Fibroblast of lung (primary cell): ENCODE measurements around the gene AFF2. TPM values are rescaled to one million over a fixed set of nuclear protein-coding genes. Genes with fewer than 3 reads are reported as not detected.

Source experiments
- DNase-seq, 2 donors: peaks; one replicate each; pipeline versions ENCODE4 v3.0.0 to v3.0.0-alpha.2; 2010; ENCODE audit warnings: low read depth in 2 of 2
- H2AFZ ChIP-seq: 2 replicates; pipeline ENCODE4 v1.5.1; 2012; ENCODE audit warnings: low read length, control low read depth, inconsistent platforms
- H3K27ac ChIP-seq: 2 replicates; pipeline ENCODE4 v1.5.1; 2011; ENCODE audit warnings: low read length, control low read depth; ENCODE audit not compliant: insufficient read depth
- H3K27me3 ChIP-seq: 2 replicates; pipeline ENCODE4 v1.5.1; 2011; ENCODE audit warnings: mild to moderate bottlenecking, low read length; ENCODE audit not compliant: control insufficient read depth, insufficient read depth
- H3K36me3 ChIP-seq: 2 replicates; pipeline ENCODE4 v1.5.1; 2011; ENCODE audit warnings: low read length; ENCODE audit not compliant: control insufficient read depth, insufficient read depth
- H3K4me1 ChIP-seq: 2 replicates; pipeline ENCODE4 v1.5.1; 2011; ENCODE audit warnings: low read length; ENCODE audit not compliant: control insufficient read depth, insufficient read depth; ENCODE audit errors: extremely low read depth
- H3K4me2 ChIP-seq: 2 replicates; pipeline ENCODE4 v1.5.1; 2011; ENCODE audit warnings: low read length, control low read depth; ENCODE audit not compliant: insufficient read depth; ENCODE audit errors: extremely low read depth
- H3K4me3 ChIP-seq, 4 experiments: fragments of 200-600 bp in 1 of 4; sonication (generic) in 1 of 4; replicated peaks in 1 of 4; 2 replicates each; pipeline ENCODE4 v1.5.1; 2011 to 2016; ENCODE audit warnings: low read length in 4 of 4, low read depth in 3 of 4, mild to moderate bottlenecking in 3 of 4, control low read depth in 2 of 4, inconsistent platforms in 1 of 4, mixed read lengths in 1 of 4; ENCODE audit not compliant: insufficient read depth in 1 of 4; ENCODE audit errors: control extremely low read depth in 1 of 4
- H3K79me2 ChIP-seq: 2 replicates; pipeline ENCODE4 v1.5.1; 2012; ENCODE audit warnings: mild to moderate bottlenecking, low read length, inconsistent platforms; ENCODE audit not compliant: control insufficient read depth, insufficient read depth
- H3K9ac ChIP-seq: 2 replicates; pipeline ENCODE4 v1.5.1; 2011; ENCODE audit warnings: mild to moderate bottlenecking, low read length, control low read depth; ENCODE audit not compliant: insufficient read depth
- H3K9me3 ChIP-seq: 2 replicates; pipeline ENCODE4 v1.5.1; 2012; ENCODE audit warnings: low read depth, low read length; ENCODE audit not compliant: control insufficient read depth, insufficient read depth
- H4K20me1 ChIP-seq: 2 replicates; pipeline ENCODE4 v1.5.1; 2011; ENCODE audit warnings: low read length; ENCODE audit not compliant: control insufficient read depth, insufficient read depth; ENCODE audit errors: extremely low read depth
- CTCF ChIP-seq, 2 donors: IDR thresholded peaks in 1 of 2; conservative IDR thresholded peaks in 1 of 2; 1 replicate in 1 of 2; 2 replicates in 1 of 2; pipeline ENCODE4 v1.5.1; 2011 to 2012; ENCODE audit warnings: low read length in 2 of 2, control low read depth in 1 of 2, inconsistent platforms in 1 of 2, low read depth in 1 of 2, mild to moderate bottlenecking in 1 of 2
- EZH2 ChIP-seq: IDR thresholded peaks from 2 replicates; pipeline ENCODE4 v1.5.1; 2012; ENCODE audit warnings: low read length, control low read depth, mild to moderate bottlenecking; ENCODE audit errors: missing control alignments
- polyA plus RNA-seq, 2 donors: library from polyadenylated mRNA; depleted of rRNA in 1 of 2; stranded (reverse) in 1 of 2; unstranded in 1 of 2; fragments of >200 nt; gene quantifications; 2 replicates each; pipeline ENCODE4 v1.2.1, GENCODE V29; 2011 to 2012; ENCODE audit warnings: missing spikeins in 1 of 2
- total RNA-seq: library from RNA; depleted of rRNA; stranded (reverse); fragments of >200 nt; gene quantifications from 2 replicates; pipeline ENCODE4 v1.2.1, GENCODE V29; 2014

Gene AFF2
- total and polyA plus RNA-seq, 2 donors (not counting 1 experiment from before 2014, with no cell fraction given), result under 0.01 to 0.05 TPM

DNA sequence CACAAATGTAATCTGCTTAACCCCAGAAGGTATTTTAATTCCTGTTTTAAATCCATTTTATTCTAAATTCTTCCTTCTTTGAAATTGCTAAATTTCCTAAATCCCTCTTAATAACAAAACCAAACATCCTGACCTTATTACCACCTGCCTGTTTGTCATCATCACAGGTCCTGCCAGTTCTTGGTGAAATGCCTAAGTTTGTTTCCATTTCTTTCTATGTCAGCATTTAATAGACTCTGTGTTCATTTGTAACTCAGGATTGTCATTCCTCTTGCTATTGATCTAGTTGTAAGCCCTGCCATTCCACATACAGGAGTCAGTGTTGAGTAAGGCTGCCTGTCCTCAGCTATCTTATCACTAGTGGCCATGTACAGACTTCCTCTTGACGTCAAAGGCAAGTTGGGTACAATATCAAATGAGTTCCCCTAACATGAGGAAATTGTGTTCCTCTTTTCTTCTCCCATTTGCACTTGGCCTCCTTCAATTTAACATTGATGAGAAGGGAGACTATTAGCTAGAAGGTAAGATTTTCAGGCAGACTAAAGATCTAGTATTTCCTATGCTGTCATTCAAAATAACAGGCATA is 440.1 kb downstream of the AFF2 start:
- no peak overlapping the region for H3K9ac ChIP-seq
- H3K9me3 ChIP-seq, result no peaks in the 10 kb centered on the region
- no peaks in the 10 kb centered on the region for H3K4me1 ChIP-seq
- H3K4me2 ChIP-seq, result no peak overlapping the region
- DNase-seq, result peak in 1 of 2 donors; percentile 37
- H3K36me3 ChIP-seq, result no peaks in the 10 kb centered on the region
- no peaks in the 10 kb centered on the region for H3K27me3 ChIP-seq
- H2AFZ ChIP-seq, result no peak overlapping the region
- H3K79me2 ChIP-seq, result no peaks in the 10 kb centered on the region
- TF ChIP-seq EZH2 (no peak), CTCF (conservative IDR thresholded peaks at IDR 0.05 in 1 of 2, IDR thresholded peaks at IDR 0.05 in 1 of 2; ENCODE audit: low read depth in 1 of 2, low read length in 2 of 2) (no peak)
- H3K27ac ChIP-seq, result no peak overlapping the region
- no peaks in the 10 kb centered on the region for H4K20me1 ChIP-seq
- H3K4me3 ChIP-seq, result no peak overlapping the region

DNA sequence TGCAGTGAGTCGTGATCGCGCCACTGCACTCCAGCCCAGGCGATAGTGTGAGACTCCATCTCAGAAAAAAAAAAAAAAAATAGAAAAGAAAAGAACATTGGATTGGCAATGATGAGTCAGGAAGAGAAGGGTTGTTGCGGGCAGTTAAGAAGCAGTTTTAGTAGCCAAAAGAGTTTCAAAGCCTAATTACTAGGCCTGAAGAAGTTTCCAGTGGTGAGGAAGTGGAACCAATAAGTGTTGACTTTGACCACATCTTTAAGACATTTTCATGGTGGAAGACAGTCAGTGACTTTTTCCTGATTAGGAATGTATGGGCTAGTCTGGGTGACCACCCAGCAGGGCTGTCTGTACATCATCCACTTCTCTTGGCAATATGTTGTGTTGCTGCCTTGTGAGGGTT is 442.3 kb downstream of the AFF2 start:
- no peaks in the 10 kb centered on the region for H4K20me1 ChIP-seq
- no peaks in the 10 kb centered on the region for H3K36me3 ChIP-seq
- no peak overlapping the region for H3K27ac ChIP-seq
- no peak overlapping the region for H3K9ac ChIP-seq
- no peaks in the 10 kb centered on the region for H3K27me3 ChIP-seq
- TF ChIP-seq EZH2, result no peak
- TF ChIP-seq CTCF (conservative IDR thresholded peaks at IDR 0.05 in 1 of 2, IDR thresholded peaks at IDR 0.05 in 1 of 2; ENCODE audit: low read depth in 1 of 2, low read length in 2 of 2), result no peak
- H3K4me2 ChIP-seq, result no peak overlapping the region
- no peak for DNase-seq
- H3K9me3 ChIP-seq, result no peaks in the 10 kb centered on the region
- no peak overlapping the region for H3K4me3 ChIP-seq
- H3K4me1 ChIP-seq, result no peaks in the 10 kb centered on the region
- H3K79me2 ChIP-seq, result no peaks in the 10 kb centered on the region
- no peak overlapping the region for H2AFZ ChIP-seq

DNA sequence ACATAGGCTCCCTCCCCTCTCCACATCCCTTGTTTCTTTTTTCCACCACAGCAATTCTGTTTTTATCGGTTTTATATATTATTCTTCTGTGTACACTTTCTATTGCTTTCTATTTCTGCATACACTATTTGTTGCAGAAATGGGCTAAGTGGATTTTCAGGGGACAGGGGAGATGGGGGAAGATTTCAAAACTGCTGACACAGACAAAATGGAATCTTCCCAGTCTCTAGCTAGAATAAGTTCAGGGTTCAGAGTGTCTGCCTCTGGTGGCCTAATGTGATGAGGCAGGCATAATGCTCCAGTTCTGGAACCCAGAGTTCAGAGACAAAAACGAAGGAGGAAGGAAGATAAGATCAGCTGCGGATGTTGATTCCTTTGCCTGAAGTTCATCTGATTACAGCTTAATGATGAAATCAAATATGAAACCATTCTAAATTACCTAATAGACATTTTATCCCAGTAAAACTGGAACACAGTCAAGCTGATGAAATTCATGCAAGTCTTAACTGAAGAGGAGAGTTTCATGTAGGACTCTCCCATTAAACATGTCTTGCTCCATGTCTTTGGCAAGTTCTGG is 447.1 kb downstream of the AFF2 start:
- H3K4me3 ChIP-seq, result no peak overlapping the region
- H3K27ac ChIP-seq, result no peak overlapping the region
- no peaks in the 10 kb centered on the region for H3K79me2 ChIP-seq
- H3K27me3 ChIP-seq, result no peaks in the 10 kb centered on the region
- TF ChIP-seq CTCF (conservative IDR thresholded peaks at IDR 0.05 in 1 of 2, IDR thresholded peaks at IDR 0.05 in 1 of 2; ENCODE audit: low read depth in 1 of 2, low read length in 2 of 2) (peak in 1 of 2 donors; percentile 8), EZH2 (no peak)
- H3K9ac ChIP-seq, result no peak overlapping the region
- H3K9me3 ChIP-seq, result no peaks in the 10 kb centered on the region
- H3K36me3 ChIP-seq, result no peaks in the 10 kb centered on the region
- H3K4me2 ChIP-seq, result no peak overlapping the region
- DNase-seq, result peak in 1 of 2 donors; percentile 45
- H3K4me1 ChIP-seq, result no peaks in the 10 kb centered on the region
- H4K20me1 ChIP-seq, result no peaks in the 10 kb centered on the region
- H2AFZ ChIP-seq, result no peak overlapping the region
